ENCODE measurements around the gene BAG1.

Gene BAG1

GRCh38 chr9:33273266-33273971, 8.9 kb upstream of the BAG1 start:
- DNase-seq = no peak

GRCh38 chr9:33272061-33272460, 7.6 kb upstream of the BAG1 start:
- no peak for DNase-seq

GRCh38 chr9:33270146-33270545, 5.6 kb upstream of the BAG1 start:
- DNase-seq = no peak

- DNase-seq = no peak
Measured at GRCh38 chr9:33267151-33267767, 2.8 kb upstream of the BAG1 start.

GRCh38 chr9:33265211-33265865, 830 bp upstream of the BAG1 start:
- no peak for DNase-seq

GRCh38 chr9:33264003-33264472, 470 bp downstream of the BAG1 start:
- peak; percentile 26 to 29 for DNase-seq

- peak; percentile 7 to 12 for DNase-seq
Measured at GRCh38 chr9:33263131-33264002, 1.1 kb downstream of the BAG1 start.

GRCh38 chr9:33260372-33260771, 4.1 kb downstream of the BAG1 start:
- DNase-seq = no peak

- DNase-seq = no peak
Measured at GRCh38 chr9:33257276-33257675, 7.2 kb downstream of the BAG1 start.

- no peak for DNase-seq
Measured at GRCh38 chr9:33256236-33256635, 8.3 kb downstream of the BAG1 start.

GRCh38 chr9:33255471-33255870, 9.0 kb downstream of the BAG1 start:
- DNase-seq = no peak

GRCh38 chr9:33255014-33255413, 9.5 kb downstream of the BAG1 start:
- no peak for DNase-seq

GRCh38 chr9:33254211-33254610, 10.3 kb downstream of the BAG1 start:
- no peak for DNase-seq

- DNase-seq = no peak
Measured at GRCh38 chr9:33250458-33250995, 14.0 kb downstream of the BAG1 start.

GRCh38 chr9:33249983-33250382, 14.5 kb downstream of the BAG1 start:
- no peak for DNase-seq

- DNase-seq = no peak
Measured at GRCh38 chr9:33249087-33249658, 15.3 kb downstream of the BAG1 start.

GRCh38 chr9:33248606-33249005, 15.9 kb downstream of the BAG1 start:
- DNase-seq = no peak

GRCh38 chr9:33246269-33246860, 18.1 kb downstream of the BAG1 start:
- no peak for DNase-seq

- no peak for DNase-seq
Measured at GRCh38 chr9:33245341-33245740, 19.2 kb downstream of the BAG1 start.

GRCh38 chr9:33244137-33244784, 20.2 kb downstream of the BAG1 start:
- DNase-seq = no peak

- no peak for DNase-seq
Measured at GRCh38 chr9:33242609-33243134, 21.8 kb downstream of the BAG1 start.

All from stimulated activated CD4-positive, alpha-beta T cell treated with anti-CD3 and anti-CD28 coated beads, Interleukin-4, amount 100 ng/mL, for 4 hours (primary cell).